HG02981 (cell line): ENCODE measurements around the gene TARS1.
"Not testable (repeated sequence)": the region's sequence is repeated elsewhere in the genome, so short reads cannot be mapped to it uniquely, and the experiment has no call there.

Source experiments
- ATAC-seq: cut with Tn5 transposase; IDR thresholded peaks from one replicate; pipeline ENCODE4 v1.9.1; 2021; ENCODE audit warnings: mild to moderate bottlenecking, moderate library complexity; ENCODE audit not compliant: unreplicated experiment

TARS1 gene

DNA sequence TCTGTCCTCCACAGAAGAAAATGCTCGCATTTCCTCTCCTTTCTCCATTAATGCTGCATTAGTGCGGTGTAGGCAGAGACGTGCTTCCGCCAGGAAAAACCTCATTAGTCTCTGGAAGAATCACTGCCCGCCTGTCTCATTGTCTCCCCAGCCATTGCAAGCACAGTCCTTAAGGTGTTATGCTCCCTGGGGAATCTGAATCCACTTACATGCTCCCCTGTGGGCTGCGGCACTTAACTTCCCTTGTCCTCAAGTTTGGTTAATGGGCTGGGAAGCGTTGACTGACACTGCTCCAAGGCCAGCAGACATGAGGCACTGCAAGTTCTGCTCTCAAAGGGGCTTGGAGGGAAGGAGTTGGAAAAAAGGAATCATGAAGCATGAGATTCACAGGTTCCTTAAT lies 41.6 kb downstream of the TARS1 start:
- ATAC-seq: no peak

DNA sequence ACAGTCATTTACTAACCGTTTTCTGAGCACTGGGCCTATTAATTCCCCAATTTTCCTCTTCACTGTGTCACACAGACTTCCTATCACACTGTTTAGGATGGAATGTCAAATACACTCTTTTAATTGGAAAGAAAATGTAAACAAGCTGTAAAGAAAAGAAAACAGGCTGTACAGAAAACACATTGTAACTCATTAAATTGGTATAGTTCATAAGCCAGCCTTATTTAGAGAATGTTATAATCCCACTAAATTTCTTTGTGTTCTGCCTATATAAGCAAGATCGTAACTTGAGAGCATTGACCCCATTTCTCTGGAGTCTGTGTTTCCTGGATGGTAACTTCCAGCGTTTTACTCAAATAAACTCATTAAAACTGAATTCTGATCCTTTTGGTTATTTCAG lies 46.5 kb downstream of the TARS1 start:
- ATAC-seq: no peak

DNA sequence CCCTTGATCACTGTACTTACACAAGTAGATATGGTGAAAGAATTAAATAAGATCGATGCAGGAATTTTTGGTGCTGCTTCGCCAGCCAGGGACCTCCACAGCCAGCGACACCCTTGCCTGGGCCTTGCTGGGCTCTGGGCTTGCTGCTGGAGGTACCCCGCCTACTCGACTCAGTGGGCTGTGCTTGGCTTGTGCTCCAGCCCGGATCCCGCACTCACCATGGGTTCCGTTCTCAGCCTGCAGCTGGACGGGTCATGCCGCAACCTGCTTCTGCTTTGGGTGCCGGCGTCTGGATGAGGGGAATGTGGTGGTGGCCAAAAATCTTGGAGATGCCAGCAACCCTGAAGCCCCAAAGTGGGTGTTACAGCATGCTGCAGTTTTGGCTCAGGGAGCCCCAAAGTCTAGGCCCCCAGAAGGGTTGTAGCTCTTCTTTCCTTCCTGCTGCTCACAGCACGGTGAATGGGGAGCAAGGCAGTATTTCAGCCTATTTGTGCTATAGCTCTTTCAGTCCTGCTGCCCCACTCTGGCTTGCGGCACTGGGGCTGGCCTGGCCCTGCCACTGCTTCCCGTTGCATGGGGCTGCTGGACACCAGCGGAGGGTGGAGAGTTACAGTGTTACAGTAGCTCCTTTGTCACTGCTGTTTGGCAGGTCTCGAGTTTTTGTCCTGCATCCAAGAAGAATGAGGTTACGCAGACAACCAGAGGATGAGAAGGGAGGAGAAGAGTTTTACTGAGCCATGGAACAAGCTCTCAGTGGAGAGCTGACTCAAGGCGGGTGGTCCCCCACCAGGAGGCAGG lies 48.0 kb downstream of the TARS1 start:
- no peak for ATAC-seq

DNA sequence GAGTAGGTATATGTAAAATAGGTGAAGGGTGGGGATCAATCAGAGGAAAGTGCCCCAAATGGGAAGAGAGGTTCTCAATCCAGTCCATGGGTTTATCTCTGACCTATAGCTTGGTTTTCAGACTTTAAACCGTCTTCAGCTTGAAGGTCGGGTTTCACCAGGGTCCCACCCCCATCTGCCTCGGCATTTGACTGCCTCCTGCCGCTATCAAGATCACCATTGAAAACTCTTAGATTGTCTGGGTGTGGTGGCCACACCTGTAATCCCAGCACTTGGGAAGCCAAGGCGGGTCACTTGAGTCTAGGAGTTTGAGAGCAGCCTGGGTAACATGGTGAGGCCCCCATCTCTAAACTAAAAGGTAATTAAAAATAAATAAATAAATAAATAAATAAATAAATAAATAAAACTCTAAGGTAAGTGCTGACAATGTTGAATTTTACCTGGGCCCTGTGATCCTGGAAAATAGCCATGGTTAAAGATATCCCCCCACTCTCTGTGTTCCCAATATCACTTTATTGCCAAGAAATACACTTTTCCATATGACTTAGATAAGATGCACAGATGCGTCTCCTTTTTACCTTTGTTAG lies 48.8 kb downstream of the TARS1 start:
- ATAC-seq: no peak

DNA sequence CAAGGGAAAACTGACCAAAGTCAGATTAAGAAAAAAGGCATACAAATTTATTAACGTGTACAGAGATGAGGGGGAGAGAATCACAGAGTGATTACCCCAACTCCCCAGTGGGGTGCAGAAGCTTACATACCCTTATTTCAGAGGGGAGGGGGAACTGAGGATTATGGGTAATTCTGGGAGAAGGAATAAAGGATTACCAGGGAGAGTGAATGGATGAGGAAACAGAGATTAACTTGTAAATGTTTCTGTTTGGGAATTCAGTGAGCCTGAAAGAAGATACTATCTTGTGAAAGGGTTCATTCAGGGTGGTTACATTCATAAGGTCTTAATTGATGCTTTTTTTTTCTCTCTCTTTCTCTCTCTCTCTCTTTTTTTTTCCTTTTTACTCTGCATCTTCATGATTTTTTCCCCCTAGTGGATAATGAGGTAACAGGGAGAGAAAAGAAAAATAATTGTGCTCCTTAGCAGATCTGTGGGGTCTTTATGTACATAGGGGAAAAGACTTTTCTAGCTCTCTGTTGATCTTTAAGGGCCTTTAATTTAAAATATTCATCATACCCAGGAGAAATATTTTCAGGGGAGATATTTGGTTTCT lies 49.4 kb downstream of the TARS1 start:
- no peak for ATAC-seq

DNA sequence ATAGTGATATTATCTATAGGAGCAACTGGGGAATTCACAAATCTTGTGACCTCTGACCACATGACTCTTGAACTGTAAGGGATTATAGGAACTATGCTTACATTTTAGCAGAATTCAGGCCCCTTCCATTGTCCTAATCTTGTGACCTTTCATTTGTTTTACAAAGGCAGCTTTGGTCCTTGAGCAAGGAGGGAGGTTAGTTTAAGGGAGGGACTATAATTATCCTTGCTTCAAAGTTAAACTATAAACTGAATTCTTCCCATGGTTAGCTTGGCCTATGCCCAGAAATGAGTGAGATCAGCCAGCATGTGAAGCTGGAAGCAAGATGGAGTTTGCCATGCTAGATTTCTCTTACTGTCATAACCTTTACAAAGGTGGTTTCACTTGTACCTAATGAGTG lies 51.2 kb downstream of the TARS1 start:
- ATAC-seq: no peak

DNA sequence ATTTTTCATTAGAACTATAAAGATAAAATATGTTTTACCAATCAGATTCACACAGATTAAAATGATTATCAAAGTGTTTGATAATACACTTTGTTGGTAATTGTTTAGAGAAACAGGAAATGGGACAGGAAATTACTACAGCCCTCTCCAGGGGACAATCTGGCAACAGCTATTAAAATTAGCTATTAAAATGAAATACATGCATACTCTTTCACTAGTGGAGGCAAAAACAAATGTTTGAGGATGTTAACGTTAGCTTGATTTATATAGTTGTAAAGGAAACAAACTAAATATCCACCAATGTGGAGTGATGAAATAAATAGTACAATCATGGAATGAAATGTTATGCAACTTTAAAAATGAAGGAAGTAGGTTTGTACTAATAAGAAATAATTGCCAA lies 53.7 kb downstream of the TARS1 start:
- ATAC-seq: no peak

DNA sequence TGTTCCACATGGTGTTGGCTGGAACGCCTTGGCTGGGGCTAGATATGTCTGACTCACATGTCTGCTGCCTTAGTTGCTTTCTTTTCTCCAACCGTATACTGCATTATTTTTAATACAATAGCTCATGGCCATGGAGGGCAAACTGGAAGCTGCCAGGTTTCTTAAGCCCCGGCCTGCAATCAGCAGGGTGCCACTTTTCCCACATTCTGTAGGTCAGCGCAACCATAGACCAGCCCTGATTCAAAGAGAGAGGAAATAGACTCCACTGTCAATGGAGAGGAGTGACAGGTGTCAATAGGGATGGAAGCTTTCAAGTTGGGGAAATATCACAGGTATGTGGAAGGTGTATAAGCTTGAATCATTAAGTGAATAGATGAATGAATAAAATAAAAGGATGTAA lies 60.5 kb downstream of the TARS1 start:
- no peak for ATAC-seq

DNA sequence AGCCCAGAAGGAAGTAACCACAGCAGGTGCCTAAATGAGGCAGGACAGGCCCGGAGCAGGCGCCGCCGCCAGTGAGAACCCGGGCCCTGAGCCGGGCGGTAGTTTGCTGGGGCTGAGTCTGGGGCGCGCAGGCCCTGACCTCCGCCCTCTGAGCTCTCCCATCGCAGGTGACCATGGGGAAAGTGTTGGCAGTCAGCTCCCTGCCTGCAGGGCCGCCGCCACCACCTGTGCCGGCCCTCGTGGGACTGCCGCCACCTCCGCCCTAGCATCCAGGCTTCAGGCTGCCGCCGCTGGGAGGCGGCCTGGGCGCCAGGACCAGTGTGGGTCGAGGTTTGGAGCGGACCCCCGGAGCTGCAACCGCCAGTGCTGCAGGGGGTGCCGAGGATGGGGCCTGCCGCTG lies 61.1 kb downstream of the TARS1 start:
- ATAC-seq: no peak

DNA sequence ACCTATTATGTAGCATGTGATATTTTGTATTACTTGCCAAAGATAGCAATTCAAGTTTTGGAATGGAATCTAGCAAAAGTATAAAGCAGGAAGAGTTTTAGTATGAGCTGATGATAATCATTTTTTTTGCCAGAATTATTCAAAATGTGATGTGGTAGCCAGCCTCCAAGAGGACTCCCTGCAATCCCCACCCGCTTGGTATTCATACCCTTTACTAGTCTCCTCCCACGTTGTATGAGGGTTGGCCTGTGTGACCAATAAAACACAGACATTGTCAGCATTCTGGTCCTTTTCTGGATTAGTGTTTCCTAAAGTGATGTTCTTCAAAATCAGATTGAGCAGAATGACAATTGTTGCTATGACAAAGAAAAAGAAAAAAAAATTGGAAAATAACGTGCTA lies 63.8 kb downstream of the TARS1 start:
- no peak for ATAC-seq

DNA sequence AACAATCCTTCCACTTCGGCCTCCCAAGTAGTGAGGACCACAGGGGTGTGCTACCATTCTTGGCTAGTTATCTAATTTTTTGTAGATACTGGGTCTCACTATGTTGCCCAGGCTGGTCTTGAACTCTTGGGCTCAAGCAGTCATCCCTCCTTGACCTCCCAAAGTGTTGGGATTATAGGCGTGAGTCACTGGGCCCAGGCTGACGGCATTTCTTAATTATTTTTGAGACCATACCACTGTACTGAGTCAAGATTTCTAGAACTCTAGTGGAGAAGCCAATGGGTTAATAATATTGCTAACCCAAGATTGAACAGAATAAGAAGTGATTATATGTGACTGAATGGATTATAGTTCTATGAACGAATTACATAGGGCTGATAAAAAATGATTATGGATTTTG lies 66.7 kb downstream of the TARS1 start:
- ATAC-seq: no peak

DNA sequence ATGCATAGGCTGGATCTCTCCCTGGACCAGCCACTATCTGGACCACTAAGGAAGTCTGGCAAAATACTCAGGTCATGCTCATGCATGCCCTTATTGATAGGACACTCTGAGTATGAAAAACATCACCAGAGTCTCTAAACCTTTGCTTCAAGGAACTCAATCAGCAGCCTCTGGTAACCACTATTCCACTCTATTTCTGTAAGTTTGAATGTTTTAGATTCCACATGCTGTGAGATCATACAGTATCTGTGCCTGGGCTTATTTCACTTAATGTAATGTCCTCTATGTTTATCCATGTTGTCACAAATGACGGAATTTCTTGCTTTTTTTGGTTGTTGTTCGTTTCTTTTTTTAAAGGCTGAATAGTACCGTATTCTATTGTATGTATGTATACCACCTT lies 68.3 kb downstream of the TARS1 start:
- no peak for ATAC-seq

DNA sequence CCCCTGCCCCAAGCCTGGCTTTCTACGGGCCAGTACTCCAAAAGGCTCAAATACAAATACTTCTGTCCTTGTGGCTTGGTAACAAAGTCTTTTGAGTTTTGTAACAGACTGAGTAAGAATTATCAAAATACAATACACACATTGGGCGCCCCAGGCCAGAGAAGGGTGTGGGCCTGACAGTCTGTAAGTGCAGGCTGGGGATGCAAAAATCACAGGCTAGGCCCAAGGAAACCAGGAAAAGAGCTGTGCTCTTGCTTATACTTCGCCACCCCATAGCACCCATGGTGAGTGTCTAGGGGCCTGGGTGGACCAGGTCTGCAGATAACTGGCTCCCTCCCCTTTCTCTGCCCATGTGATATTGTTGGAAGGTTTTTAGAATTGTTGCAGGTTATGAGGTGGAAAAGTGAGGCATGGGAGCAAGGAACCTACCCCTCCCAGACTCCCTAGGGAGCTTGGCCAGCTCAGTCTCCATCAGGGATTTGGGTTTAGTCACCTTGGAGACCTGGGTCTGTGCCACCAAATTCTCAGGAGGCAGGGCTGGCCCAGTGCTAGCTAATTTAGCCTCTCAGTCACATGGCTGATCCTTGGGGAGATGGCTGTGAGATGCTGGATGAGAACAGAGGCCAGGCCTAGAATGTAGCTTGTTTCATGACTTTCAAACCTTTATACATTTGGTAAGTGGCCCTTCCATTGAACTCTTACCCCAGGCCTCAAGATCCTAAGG lies 72.9 kb downstream of the TARS1 start:
- ATAC-seq: no peak

DNA sequence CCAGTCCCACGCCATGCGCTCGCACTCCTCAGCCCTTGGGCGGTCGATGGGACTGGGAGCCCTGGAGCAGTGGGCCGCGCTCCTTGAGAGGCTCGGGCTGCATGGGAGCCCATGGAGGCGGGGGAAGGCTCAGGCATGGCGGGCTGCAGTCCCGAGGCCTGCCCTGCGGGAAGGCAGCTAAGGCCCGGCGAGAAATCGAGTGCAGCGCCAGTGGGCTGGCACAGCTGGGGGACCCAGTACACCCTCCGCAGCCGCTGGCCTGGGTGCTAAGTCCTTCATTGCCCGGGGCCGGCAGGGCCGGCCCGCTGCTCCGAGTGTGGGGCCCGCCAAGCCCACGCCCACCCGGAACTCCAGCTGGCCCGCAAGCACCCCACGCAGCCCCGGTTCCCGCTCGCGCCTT lies 74.6 kb downstream of the TARS1 start:
- not testable (repeated sequence) for ATAC-seq

DNA sequence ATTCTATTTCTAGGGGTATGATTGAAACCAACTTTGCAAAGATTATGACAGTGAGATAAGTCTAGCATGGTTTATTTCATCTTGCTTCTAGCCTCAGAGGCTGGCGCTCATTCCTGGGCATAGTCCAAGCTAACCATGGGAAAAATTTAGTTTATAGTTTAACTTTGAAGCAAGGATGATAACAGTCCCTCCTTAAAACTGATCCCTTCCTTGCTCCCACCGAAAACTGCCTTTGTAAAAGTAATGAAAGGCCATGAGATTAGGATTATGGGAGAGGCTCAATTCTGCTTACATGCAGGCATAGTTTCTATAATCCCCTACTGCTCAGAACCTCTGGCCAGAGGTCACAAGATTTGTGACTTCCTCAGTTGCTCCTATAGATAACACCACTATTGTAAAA lies 75.7 kb downstream of the TARS1 start:
- ATAC-seq: no peak
